SK-N-SH treated with all-trans-retinoic acid at 6 μM for 48 hours (cell line): ENCODE data around the gene BMERB1.

Experiments
- ATAC-seq: fragments of 200-7000 bp; cut with Tn5 transposase; 3 replicates; pipeline ENCODE4 v1.9.1; 2020; ENCODE audit warnings: mild to moderate bottlenecking, moderate library complexity
- ARNTL ChIP-seq: fragments of 450-650 bp; formaldehyde crosslinking; IDR thresholded peaks from 2 replicates; pipeline ENCODE4 v1.5.0; 2020; ENCODE audit warnings: low read depth, mild to moderate bottlenecking, moderate library complexity, borderline replicate concordance
- BACH2 ChIP-seq: fragments of 250-450 bp; sonication (Bioruptor Pico); IDR thresholded peaks from 2 replicates; pipeline ENCODE4 v1.9.0; 2021; ENCODE audit warnings: mild to moderate bottlenecking, borderline replicate concordance
- CREB5 ChIP-seq: fragments of 250-450 bp; sonication (Bioruptor Pico); IDR thresholded peaks from 2 replicates; pipeline ENCODE4 v1.5.1; 2020; ENCODE audit warnings: low read depth, mild to moderate bottlenecking, moderate library complexity
- CSDC2 ChIP-seq: fragments of 250-450 bp; sonication (Bioruptor Pico); IDR thresholded peaks from 2 replicates; pipeline ENCODE4 v1.5.0; 2020; ENCODE audit warnings: mild to moderate bottlenecking, moderate library complexity
- ESRRG ChIP-seq: fragments of 250-450 bp; sonication (Bioruptor Pico); IDR thresholded peaks from 2 replicates; pipeline ENCODE4 v1.6.1; 2021; ENCODE audit warnings: mild to moderate bottlenecking
- ISL1 ChIP-seq: fragments of 250-450 bp; sonication (Bioruptor Pico); IDR thresholded peaks from 2 replicates; pipeline ENCODE4 v2.1.2; 2022; ENCODE audit warnings: mild to moderate bottlenecking, moderate library complexity
- OSR1 ChIP-seq: fragments of 250-450 bp; sonication (Bioruptor Pico); IDR thresholded peaks from 2 replicates; pipeline ENCODE4 v1.8.0; 2022; ENCODE audit warnings: moderate library complexity, mild to moderate bottlenecking, inconsistent platforms
- PPARA ChIP-seq: fragments of 250-450 bp; sonication (Bioruptor Pico); IDR thresholded peaks from 2 replicates; pipeline ENCODE4 v1.5.0; 2020; ENCODE audit warnings: mild to moderate bottlenecking, borderline replicate concordance
- RARB ChIP-seq: fragments of 250-450 bp; sonication (Bioruptor Pico); IDR thresholded peaks from 2 replicates; pipeline ENCODE4 v1.8.0; 2021; ENCODE audit warnings: mild to moderate bottlenecking, moderate library complexity
- SNAI2 ChIP-seq: fragments of 250-450 bp; sonication (Bioruptor Pico); IDR thresholded peaks from 2 replicates; pipeline ENCODE4 v1.5.0; 2020; ENCODE audit warnings: mild to moderate bottlenecking, moderate library complexity
- TCF4 ChIP-seq: fragments of 250-450 bp; sonication (Bioruptor Pico); IDR thresholded peaks from 2 replicates; pipeline ENCODE4 v1.8.0; 2021; ENCODE audit warnings: mild to moderate bottlenecking, moderate library complexity, borderline replicate concordance
- ZFP3 ChIP-seq: fragments of 250-450 bp; sonication (Bioruptor Pico); IDR thresholded peaks from 2 replicates; pipeline ENCODE4 v1.5.0; 2020; ENCODE audit warnings: mild to moderate bottlenecking, moderate library complexity
- ZFP30 ChIP-seq: fragments of 450-650 bp; formaldehyde crosslinking; IDR thresholded peaks from 2 replicates; pipeline ENCODE4 v1.5.0; 2022; ENCODE audit warnings: mild to moderate bottlenecking, moderate library complexity
- ZNF70 ChIP-seq: fragments of 450-650 bp; formaldehyde crosslinking; IDR thresholded peaks from 2 replicates; pipeline ENCODE4 v1.5.0; 2020; ENCODE audit warnings: mild to moderate bottlenecking, moderate library complexity
- ZNF8 ChIP-seq: fragments of 450-650 bp; formaldehyde crosslinking; IDR thresholded peaks from 2 replicates; pipeline ENCODE4 v1.5.0; 2020; ENCODE audit warnings: mild to moderate bottlenecking, moderate library complexity
- TF ChIP-seq, protein P1 (sequence below): fragments of 250-450 bp; sonication (Bioruptor Pico); IDR thresholded peaks from 2 replicates; pipeline ENCODE4 v1.8.0; 2020; ENCODE audit warnings: mild to moderate bottlenecking, moderate library complexity, borderline replicate concordance
- TF ChIP-seq, protein P2 (sequence below): fragments of 250-450 bp; sonication (Bioruptor Pico); IDR thresholded peaks from 2 replicates; pipeline ENCODE4 v1.8.0; 2021; ENCODE audit warnings: low read depth, mild to moderate bottlenecking, moderate library complexity, borderline replicate concordance
- TF ChIP-seq, protein P3 (sequence below): fragments of 250-450 bp; sonication (Bioruptor Pico); IDR thresholded peaks from 2 replicates; pipeline ENCODE4 v1.5.0; 2020; ENCODE audit warnings: mild to moderate bottlenecking, moderate library complexity

BMERB1 gene

DNA sequence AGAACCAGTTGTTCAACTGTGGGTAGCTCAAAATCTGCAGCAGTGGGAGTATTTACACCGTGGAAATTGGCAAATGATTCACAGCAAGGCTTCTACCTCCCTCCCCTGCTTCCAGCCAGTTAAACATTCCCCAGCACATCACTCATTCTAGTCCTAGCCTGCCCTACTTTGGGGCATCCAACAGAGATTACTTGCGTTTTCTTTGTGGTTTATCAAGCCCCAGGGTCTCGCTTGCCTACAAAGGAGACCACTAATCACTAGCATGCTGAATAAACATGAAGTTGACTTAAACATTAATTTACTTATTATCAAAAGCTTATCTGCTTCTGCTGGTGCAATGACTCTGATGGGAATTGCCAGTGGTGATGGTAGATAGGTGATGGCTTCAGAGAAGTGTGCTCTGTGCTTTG, 114.1 kb downstream of the BMERB1 start:
- ATAC-seq: no peak
- TF ChIP-seq, protein P1, sequence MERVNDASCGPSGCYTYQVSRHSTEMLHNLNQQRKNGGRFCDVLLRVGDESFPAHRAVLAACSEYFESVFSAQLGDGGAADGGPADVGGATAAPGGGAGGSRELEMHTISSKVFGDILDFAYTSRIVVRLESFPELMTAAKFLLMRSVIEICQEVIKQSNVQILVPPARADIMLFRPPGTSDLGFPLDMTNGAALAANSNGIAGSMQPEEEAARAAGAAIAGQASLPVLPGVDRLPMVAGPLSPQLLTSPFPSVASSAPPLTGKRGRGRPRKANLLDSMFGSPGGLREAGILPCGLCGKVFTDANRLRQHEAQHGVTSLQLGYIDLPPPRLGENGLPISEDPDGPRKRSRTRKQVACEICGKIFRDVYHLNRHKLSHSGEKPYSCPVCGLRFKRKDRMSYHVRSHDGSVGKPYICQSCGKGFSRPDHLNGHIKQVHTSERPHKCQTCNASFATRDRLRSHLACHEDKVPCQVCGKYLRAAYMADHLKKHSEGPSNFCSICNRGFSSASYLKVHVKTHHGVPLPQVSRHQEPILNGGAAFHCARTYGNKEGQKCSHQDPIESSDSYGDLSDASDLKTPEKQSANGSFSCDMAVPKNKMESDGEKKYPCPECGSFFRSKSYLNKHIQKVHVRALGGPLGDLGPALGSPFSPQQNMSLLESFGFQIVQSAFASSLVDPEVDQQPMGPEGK (CRISPR knock-in tag): no peak
- no peak for TF ChIP-seq ARNTL (CRISPR knock-in tag)

DNA sequence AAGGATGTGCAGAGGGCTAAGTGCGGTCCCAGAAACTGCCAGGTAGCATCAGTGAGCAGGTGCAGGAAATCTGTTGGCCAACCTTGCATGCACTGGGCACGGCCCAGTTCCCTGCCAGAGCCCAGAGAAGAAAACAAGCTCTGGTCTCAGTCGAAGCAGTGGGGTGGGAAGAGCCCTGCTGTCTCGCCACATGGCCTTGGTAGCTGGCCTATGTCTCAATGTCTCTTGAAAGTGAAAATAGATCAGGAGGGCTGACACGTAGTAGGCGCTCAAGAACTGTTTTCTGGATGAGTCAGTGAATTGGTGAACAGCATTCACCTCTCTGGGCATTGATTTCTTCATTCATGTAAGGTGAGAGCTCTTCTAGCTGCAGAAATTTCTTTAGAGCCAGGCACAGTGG, 118.1 kb downstream of the BMERB1 start:
- TF ChIP-seq ZFP30 (CRISPR knock-in tag): no peak
- TF ChIP-seq, protein P1 (CRISPR knock-in tag): no peak
- no peak for ATAC-seq

GRCh38 chr16:15553313-15554088, 119.1 kb downstream of the BMERB1 start:
- no peak for ATAC-seq
- TF ChIP-seq, protein P2, sequence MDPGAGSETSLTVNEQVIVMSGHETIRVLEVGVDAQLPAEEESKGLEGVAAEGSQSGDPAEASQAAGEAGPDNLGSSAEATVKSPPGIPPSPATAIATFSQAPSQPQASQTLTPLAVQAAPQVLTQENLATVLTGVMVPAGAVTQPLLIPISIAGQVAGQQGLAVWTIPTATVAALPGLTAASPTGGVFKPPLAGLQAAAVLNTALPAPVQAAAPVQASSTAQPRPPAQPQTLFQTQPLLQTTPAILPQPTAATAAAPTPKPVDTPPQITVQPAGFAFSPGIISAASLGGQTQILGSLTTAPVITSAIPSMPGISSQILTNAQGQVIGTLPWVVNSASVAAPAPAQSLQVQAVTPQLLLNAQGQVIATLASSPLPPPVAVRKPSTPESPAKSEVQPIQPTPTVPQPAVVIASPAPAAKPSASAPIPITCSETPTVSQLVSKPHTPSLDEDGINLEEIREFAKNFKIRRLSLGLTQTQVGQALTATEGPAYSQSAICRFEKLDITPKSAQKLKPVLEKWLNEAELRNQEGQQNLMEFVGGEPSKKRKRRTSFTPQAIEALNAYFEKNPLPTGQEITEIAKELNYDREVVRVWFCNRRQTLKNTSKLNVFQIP: no peak
- TF ChIP-seq ESRRG (no peak), ZNF8 (CRISPR knock-in tag) (no peak)

DNA sequence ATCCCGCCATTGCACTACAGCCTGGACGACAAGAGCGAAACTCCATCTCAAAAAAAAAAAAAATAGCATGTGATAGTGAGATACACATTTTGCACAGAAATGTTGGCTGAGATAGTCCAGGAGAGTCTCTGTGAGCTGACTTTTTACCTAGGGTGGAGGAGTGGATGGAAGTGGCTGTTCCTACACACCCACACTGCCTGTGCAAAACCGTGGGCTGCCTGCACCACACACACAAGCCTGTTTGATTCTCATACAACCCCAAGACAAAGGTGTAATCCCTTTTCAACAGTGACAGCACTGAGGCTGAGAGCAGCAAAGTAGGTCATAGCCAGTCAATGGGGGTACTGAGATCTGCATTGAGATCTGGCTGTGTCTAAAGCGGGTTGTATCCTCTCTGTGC, 121.7 kb downstream of the BMERB1 start:
- no peak for ATAC-seq
- TF ChIP-seq SNAI2 (CRISPR knock-in tag) (no peak), TCF4 (CRISPR knock-in tag) (no peak), PPARA (CRISPR knock-in tag) (no peak), ZFP30 (CRISPR knock-in tag) (no peak), ZNF8 (CRISPR knock-in tag) (no peak), CREB5 (no peak), ISL1 (CRISPR knock-in tag) (no peak), RARB (CRISPR knock-in tag) (no peak), ARNTL (CRISPR knock-in tag) (no peak), CSDC2 (CRISPR knock-in tag) (no peak)
- TF ChIP-seq, protein P1 (CRISPR knock-in tag): no peak

- ATAC-seq: no peak
- TF ChIP-seq ZNF70 (no peak), BACH2 (no peak), ZFP3 (CRISPR knock-in tag) (no peak), OSR1 (CRISPR knock-in tag) (no peak)
- TF ChIP-seq, protein P3, sequence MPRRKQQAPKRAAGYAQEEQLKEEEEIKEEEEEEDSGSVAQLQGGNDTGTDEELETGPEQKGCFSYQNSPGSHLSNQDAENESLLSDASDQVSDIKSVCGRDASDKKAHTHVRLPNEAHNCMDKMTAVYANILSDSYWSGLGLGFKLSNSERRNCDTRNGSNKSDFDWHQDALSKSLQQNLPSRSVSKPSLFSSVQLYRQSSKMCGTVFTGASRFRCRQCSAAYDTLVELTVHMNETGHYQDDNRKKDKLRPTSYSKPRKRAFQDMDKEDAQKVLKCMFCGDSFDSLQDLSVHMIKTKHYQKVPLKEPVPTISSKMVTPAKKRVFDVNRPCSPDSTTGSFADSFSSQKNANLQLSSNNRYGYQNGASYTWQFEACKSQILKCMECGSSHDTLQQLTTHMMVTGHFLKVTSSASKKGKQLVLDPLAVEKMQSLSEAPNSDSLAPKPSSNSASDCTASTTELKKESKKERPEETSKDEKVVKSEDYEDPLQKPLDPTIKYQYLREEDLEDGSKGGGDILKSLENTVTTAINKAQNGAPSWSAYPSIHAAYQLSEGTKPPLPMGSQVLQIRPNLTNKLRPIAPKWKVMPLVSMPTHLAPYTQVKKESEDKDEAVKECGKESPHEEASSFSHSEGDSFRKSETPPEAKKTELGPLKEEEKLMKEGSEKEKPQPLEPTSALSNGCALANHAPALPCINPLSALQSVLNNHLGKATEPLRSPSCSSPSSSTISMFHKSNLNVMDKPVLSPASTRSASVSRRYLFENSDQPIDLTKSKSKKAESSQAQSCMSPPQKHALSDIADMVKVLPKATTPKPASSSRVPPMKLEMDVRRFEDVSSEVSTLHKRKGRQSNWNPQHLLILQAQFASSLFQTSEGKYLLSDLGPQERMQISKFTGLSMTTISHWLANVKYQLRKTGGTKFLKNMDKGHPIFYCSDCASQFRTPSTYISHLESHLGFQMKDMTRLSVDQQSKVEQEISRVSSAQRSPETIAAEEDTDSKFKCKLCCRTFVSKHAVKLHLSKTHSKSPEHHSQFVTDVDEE: no peak
- TF ChIP-seq, protein P2: no peak
- TF ChIP-seq, protein P1 (CRISPR knock-in tag): no peak
These were observed 122.9 kb downstream of the BMERB1 start for GRCh38 chr16:15557258-15557657.
